Stimulated activated CD4-positive, alpha-beta T cell treated with anti-CD3 and anti-CD28 coated beads, TNF-alpha, amount 100 ng/mL, for 4 hours (primary cell): ENCODE results near the gene TOGARAM2.
A peak's percentile ranks its signal among the peaks of the same experiment; 100 is the strongest.

Source experiments
- DNase-seq, 3 experiments: peaks; one replicate each; pipeline ENCODE4 v3.0.0-alpha.2; 2020; ENCODE audit warnings: low read depth in 3 of 3

TOGARAM2 gene

DNA sequence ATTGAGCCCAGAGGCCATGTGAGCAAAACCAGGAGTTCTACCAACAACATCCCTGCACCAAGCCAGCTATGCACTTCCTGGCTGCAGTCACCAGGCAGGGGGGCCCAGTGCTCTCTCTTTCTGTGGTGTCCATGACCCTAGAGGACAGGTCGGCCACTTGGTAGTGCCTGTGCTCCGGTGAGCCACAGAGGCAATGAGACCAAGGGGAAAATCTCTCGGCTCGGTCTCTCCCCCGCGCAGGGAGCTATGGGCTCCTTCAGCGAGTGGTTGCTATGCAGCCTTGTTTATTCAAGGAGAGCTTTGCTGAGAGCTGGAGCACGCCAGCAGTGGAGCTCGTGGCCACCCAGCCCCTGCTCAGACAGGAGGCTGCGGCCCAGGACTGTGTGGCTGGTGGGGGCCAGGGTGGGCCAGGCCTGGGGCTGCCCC, at the start of gene TOGARAM2:
Gene TOGARAM2, plus strand, starts transcription at position 283 of the 426 bp plus-strand sequence. CDS start 13,537 bp downstream, outside the sequence.
- no peak for DNase-seq

DNA sequence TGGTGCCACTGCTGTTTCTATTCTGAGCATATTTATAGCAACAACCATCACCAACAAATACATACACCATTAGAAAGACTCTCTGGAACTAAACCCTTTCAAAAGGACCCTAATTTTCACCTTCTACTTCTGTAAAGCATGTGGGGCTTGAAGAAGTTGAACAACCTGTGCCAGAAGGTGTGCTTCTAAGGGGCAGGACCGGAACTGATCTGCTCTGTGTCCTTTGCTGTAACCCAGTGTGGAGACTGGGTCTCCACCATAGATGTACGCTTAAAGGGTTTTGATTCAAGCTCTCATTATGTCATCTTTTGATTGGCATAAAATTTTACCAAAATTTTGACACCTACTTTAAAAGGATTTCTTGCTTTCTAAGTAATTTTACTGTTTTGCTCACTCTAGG, 46.3 kb upstream of the TOGARAM2 start:
- no peak for DNase-seq

DNA sequence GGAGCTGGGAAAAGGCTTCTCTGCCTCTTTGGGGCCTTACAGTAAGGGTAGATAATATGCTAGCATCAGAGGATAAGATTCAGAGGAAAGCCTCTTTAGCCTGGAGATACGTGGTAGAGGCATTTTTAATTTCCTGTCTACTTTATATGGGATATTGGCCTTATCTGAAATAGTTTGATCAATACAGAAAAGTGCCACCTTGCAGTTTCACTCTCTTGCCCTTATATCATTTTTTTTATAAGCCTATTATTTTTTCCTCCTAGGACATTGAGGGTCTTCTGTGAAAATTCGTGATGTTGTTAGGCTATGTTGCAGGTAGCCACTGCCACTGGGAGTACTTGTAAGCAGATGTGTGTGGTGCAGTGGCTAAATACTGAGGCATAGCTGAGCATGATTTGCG, 40.1 kb upstream of the TOGARAM2 start:
- DNase-seq = no peak

DNA sequence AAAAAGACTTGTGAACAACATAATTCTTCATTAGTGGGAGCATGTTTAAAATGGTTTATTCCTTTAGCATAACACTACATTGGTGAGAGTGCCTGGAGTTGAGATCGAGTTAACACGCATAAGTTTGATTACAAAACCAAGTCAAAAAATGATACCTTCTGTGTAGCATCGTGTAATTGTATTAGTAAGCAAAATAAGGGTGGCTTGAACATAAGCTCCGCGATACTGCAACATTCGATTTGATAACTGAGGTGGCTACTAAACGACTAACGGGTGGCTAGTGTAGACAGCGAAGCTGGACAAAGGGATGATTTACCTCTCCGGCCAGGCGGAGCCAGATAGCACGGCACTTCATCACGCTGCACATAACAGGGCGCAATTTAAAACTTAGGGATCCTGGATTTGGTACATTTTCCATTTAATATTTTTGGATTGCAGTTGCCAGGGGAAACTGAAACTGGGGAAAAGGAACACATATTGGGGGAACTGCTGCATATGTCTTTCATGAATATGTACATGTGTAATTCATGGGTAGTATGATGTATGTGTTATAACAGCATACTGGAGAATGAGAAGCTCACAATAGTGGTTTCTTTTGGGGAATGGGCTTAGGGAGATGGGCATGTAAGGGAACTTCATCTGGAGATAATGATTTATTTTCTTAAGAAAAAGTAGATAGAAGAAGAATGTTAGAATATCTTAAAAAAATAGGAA, 36.4 kb upstream of the TOGARAM2 start:
- no peak for DNase-seq

DNA sequence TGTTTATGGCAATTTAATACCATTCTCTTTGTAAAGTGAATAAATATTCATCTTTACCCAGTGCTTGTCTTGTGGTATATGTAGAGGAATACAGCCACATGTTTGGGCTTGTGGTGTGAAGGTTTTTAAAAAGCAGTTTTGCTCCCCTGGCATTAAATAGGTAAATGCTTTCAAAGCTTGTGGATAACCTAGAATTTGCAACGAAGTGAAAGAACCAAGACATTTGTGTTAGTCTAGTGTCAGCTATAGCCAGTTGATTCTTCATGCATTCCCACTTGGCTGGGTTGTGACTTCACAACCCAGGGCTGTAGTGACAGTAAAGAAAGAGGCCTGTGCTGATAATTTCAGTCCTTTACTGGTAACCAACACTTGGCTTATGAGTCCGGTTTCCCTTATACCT, 32.9 kb upstream of the TOGARAM2 start:
- DNase-seq = no peak

DNA sequence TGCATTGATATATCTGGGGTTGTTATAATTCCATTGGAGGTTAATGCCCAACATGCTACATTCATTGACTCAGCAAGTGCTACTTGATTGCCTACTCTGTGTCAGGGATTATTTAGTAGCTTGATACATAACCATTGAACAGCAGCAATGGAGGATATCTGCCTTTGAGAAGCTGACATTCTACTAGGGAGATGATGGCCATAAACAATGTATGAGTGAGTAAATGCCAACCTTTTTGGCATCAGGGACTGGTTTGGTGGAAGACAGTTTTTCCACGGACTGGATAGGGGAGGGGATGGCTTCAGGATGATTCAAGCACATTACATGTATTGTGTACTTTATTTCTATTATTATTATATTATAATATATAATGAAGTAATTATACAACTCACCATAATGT, 31.9 kb upstream of the TOGARAM2 start:
- DNase-seq = no peak

DNA sequence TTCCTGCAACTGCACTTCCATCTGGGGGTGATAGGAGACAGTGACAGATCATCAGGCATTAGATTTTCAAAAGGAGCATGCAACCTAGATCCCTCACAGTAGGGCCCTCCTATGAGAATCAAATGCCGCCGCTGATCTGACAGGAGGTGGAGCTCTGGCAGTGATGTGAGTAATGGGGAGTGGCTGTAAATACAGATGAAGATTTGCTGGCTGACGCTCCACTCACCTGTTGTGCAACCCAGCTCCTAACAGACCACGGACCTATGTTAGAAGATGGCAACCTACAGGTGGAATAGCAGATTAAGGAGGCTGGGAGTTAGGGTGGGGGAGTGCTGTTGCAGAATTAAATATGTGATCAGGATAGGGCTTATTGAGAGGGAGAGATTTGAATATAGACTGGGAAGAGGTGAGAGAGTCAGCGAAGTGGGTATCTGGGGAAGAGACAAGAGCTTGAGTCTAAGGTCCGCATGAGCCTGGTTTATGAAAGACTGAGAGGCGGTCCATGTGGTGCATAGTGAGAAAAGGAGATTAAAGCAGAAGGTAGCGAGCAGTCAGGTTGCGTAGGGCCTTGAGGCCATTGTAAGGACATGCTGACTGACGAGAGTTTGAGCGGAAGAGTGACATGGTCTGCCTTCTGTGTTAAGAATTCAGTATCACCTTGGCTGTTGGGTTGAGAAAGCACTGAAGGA, 31.3 kb upstream of the TOGARAM2 start:
- DNase-seq = no peak

DNA sequence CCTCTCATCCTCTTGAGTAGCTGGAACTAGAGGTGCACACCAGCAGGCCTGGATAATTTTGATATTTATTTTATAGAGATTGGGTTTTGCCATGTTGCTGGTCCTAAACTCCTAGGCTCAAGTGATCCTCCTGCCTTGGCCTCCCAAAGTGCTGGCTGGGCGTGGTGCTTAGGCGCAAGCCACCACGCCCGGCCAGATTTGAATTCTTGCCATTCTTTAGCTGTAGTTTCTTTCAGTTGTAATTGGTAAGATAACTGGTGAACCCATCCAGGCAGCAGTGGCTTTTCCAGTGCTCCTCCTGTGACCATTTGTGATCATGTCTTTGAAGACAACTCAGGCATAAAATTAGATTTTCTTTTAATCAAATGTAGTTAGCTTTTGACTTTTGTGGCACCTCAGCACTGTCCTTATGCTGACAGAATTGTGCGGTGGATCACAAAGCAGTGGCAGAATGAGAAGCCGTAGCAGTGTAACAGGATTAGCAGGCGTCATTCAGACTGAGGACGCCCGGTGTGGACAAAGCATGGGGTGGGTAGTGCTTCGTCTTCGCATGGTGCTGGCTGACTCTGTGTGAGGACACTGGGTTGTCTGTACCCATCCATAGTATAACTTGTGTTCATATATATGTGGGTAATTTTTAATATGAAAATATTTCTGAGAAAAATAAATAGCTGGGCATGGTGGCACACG, 30.0 kb upstream of the TOGARAM2 start:
- no peak for DNase-seq

DNA sequence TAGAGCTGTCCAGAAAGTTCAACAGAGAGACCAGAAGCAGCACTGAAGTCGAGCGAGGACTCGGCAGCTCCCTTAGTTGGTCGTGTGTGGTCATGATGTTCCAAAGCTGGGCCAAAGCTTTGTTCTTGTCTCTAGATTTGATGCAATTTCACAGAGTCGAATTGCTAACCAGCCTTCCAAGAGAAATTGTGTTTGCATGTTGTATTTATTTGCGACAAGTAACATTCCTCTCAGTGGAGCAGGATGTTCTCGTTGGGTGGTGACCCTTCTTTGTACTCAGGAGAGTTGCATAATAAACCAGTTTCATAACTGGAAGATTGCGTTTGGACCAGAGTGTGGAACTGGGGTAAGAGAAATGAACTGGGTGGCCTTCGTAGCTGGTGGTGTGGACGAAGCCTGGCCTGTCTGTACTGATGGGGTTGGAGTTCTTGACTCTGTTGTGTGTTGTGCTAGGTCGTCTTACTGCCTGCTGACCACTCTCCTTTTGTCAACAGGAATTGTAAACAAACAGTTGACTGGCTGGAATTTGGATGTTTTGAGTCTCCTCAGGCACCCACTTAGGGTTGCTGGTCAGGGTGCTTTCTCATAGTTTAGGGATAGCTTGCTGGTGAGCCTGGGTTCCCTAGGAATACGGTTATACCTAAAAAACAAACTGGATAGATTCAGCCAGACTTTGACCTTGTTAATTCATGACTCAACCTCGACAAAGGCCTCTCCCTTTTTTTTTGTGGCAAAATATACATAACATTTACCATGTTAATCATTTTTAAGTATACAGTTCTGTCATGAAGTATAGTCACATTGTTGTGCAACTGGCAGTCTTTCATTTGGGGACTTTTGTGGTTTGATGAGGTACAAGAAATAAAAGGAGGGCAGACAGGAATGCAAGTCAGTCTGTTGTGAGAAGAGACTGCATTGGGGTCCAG, 28.9 kb upstream of the TOGARAM2 start:
- DNase-seq = no peak

DNA sequence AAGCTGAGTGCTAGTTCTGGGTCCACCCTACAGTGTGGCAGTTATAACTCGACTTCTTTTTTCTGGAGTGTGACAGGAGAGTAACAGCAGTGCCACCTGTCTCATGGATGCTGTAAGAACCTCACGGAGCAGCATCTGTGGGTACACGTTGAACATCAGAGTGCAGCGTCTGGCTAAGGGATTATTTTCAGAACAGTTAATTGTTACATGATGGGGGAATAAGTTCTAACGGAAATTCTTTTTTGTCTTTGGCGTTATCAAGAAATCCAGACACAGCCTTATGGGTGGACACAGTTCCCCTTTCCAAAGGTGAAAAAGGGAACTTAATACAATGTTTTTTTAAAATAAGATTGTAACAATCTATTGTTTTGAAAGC, 28.3 kb upstream of the TOGARAM2 start:
- no peak for DNase-seq

DNA sequence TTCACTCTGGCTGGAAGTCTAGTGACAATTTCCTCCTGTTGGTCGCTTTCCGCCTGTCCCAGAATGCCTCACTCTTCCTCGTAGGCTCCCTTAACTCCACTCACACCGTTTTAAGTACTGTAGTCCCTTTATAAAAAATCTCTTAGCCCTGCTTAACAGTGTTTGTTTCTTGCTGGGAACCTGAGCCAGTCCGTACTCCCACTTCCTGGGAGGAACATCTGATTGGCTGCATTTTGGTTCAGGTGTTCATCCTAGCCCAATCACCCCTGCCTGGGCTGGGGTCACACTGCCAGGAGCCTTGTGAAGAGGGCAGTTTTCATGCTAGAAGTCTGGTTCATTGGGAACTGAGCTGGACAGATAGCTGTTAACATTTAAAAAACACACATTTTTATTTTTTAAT, 25.6 kb upstream of the TOGARAM2 start:
- no peak for DNase-seq

DNA sequence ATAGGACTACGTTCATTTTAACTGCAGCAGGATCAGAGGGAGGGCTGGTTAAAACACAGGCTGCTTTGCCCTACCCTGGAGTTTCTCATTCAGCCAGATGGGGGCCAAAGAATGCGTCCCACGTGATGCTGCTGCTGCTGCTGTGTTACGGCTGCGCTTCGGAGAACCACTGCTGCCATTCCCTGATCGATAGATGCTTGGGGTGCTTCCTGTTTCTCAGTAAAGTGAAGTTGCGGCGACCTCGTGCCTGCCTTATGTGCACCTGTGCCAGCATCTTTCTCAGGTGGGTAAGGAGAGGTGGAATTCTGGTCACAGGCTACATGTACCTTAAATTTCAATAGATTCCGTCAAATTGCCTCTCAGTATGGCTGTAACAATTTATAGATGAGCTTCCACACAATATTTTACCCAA, 24.7 kb upstream of the TOGARAM2 start:
- DNase-seq = peak in 1 of 3 experiments; percentile 28

DNA sequence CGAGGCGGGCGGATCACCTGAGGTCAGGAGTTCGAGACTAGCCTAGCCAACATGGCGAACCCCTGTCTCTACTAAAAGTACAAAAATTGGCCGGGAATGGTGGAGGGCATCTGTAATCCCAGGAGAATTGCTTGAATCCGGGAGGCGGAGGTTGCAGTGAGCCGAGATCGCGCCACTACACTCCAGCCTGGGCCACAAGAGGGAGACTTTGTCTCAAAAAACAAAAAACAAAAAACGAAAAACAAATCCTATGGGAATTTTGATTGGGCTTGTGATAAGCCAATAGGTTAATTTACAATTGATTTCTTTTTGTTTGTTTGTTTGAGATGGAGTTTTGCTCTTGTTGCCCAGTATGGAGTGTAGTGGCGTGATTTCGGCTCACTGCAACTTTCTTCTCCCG, 24.2 kb upstream of the TOGARAM2 start:
- no peak for DNase-seq

DNA sequence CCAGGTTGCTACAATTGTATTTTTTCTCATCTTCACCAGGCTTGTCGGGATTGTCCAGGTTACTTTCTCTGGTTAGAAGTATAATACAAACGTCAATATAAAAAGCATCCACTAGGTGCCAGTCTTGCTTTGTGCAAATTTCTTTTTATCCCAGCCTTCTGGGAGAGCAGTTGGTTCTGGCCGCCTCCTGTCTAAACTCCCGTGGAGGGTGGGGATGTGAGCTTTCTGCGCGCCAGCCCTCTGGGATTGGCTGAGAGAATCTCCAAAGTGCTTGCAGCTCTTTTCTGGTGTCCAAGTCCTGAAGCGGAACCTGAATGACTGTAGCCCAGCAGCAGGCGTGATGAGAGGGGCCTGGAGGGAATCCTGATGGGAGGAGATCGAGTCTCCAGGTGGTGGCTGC, 22.4 kb upstream of the TOGARAM2 start:
- DNase-seq = no peak

DNA sequence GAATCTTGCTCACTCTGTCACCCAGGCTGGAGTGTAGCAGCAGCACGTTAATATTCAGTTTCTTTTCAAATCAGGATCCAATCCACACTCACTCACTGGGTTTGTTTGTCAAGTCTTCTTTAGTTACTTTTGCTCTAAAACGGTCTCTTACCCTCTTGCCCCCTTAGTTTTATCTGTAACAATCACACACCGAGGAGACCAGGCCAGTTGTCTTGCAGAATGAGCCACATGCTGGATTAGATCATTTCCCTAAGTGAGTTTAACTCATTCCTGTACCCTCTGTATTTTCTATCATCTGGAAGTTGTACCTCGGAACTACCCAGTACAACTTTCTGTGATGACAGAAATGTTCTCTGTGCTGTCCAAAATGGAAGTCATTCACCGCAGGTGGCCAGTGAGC, 20.7 kb upstream of the TOGARAM2 start:
- DNase-seq = no peak

DNA sequence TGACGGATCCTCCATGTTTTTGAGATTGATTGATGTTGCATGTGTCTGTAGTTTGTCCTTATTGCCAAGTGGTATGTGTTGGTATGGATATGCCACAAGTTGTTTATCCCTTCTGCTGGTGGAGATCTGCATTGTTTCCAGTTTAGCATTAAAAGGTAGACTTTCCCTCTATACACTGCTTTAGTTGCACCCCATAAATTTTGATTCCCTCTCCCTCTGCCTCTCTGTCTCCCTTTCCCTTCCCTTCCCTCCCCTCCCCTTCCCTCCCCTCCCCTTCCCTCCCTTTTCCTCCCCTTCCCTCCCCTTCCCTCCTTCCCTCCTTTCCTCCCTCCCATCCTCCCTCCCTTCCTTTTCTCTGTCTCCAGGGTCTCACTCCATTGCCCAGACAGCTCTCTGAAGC, 18.6 kb upstream of the TOGARAM2 start:
- no peak for DNase-seq

DNA sequence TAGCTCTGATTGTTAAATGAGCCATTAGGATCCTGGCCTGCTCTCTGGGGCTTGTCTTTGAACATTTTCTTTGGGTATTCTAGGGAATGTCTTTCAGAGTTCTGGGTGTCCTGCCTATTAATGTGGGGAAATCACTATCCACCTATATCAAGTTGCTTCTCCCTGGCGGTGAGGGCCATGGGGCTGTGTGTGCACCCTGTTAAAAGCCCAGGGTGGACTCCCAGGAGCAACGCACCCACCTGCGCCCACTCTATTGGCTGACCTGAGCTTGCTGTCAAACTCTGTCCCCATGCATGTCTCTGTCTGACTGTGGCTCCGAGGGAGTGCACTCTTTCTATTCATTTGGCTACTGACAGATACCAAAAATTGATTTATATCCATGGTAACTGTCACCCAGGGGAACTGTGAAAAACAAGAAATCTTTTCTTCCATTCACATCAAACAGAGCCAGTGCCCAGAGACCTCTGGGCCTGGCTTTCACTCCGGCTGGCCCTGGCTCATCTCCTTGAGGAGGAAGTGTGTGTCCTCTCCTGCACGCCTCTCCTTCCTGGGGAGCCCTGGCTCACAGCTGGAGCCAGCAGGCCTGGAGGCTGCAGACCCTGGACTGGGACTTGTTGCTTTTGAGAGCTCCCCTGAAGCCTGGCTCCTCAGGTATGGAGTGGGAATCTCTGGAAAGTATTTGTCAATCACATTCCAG, 10.5 kb upstream of the TOGARAM2 start:
- DNase-seq = no peak

DNA sequence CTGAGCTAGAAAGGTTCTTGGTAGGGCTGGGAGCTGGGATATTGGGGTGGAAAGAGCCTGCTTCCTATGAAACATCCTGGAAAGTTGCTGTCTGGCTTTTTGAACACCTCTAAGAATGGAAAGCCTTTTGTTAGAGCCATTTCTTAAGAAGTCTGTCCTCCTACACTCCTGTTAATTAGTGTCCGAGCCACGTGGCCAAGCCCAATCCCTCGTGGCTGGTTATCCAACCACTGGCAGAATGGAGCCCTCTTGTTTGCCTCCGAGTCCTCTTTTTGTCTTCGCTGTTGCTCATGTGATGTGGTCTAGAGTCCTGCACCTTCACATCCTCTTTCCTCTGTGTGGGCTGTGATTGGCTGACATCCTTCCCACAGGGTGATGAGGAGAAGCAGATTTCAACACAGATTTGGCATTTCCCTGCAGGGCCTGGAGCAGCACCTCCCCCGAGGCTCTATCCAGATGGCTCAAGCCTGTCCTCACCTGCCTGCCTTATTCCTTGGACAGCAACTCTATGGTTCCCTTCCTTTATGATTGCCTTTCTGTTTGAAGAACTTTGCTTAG, 8.2 kb upstream of the TOGARAM2 start:
- no peak for DNase-seq

DNA sequence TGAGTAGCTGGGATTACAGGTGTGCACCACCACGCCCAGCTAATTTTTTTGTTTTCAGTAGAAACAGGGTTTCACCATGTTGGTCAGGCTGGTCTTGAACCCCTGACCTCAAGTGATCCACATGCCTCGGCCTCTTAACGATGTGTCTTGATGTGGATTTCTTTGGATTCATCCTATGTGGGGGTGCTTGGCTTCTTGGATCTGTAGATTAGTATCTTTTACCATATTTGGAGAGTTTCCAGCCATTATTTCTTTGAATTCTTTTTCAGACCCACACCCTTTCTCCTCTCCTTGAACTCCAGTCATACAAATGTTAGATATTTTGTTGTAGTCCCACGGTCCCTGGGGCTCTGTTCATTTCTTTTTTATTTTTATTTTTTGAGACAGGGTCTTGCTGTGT, 6.8 kb upstream of the TOGARAM2 start:
- DNase-seq = no peak

DNA sequence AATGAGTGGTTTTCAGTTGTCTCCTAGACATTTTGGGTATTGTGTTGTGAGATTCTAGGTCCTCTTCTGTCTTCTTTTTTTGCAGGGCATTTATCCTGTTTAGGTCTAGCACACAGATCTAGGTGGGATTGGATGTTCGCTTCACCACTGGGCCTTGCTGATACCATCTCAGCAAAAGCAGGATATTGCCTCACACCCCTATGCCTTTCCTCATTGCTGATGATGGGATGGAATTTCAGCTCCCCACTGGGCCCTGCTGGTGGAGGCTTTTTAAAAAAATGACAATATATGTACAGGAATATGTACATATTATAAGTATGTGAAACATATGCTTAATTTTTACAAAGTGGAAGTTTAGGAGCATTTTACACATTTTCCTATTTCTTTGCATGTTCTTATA, 5.4 kb upstream of the TOGARAM2 start:
- DNase-seq = no peak

DNA sequence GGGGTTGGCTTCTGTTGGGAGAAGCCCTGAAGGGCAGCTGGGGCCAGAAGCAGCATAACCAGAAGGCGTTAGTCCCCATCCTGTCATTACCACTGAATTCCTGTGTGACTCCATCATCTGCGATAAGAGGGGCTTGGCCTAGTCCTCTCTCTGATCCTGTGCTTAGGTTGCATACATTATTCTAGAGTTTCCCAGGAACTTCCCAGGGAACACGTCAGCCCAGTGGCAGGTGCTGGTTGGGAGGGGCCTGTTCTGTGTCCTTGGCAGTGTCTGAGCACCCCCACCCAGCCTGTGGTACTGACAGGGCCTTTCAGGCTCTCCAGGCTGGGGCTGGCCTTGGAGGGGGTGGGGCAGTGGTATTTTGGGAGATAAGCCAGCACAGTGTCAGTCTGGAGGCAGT, 4.5 kb upstream of the TOGARAM2 start:
- no peak for DNase-seq
